K562 (cell line): ENCODE data around the gene CBLL2. TPM values are rescaled to one million over a fixed set of nuclear protein-coding genes. Genes with fewer than 3 reads are reported as not detected.

Experiments used
- ATAC-seq: fragments of 200-7000 bp; cut with Tn5 transposase; 3 replicates; pipeline ENCODE4 v1.9.1; 2020; ENCODE audit warnings: moderate library complexity
- Bru-seq: library from RNA; stranded (reverse); fragments of 400-500 nt; gene quantifications from one replicate; lab custom pipeline; 2021; lab: Mats Ljungman, UMichigan
- BruChase-seq, 2 experiments: library from RNA; stranded (reverse); fragments of 400-500 nt; gene quantifications; one replicate each; lab custom pipeline; 2021; lab: Mats Ljungman, UMichigan
- BruUV-seq: library from RNA; stranded (reverse); fragments of 400-500 nt; replicated peaks from 2 replicates; lab custom pipeline; 2021; lab: Mats Ljungman, UMichigan
- CTCF ChIA-PET: fragments of 300-600 bp; formaldehyde crosslinking; extraction: SDS; loops from one replicate; lab custom pipeline; 2021; ENCODE audit warnings: low intra/inter-chr PET ratio; lab: Yijun Ruan, JAX
- POLR2A ChIA-PET: fragments of 300-600, 350-650 bp; sonication (Branson Sonifier 250); formaldehyde crosslinking; extraction: SDS; loops from one replicate; lab custom pipeline; 2021; ENCODE audit warnings: antibody characterized with exemption, inconsistent platforms; lab: Yijun Ruan, JAX
- DNase-seq, 4 experiments: peaks; one replicate each; pipeline versions ENCODE4 v3.0.0 to v3.0.0-alpha.2; 2011 to 2018; ENCODE audit warnings: low spot score in 3 of 4, mixed read lengths in 3 of 4; ENCODE audit errors: extremely low read depth in 1 of 4
- FAIRE-seq: peaks from 2 replicates; lab custom pipeline; 2011; peaks lifted over from hg19 to GRCh38; lab: Jason Lieb, UNC
- H2AFZ ChIP-seq: 2 replicates; pipeline ENCODE4 v1.6.0; 2011; ENCODE audit warnings: low read depth, low read length, control low read depth, inconsistent platforms
- H3K27ac ChIP-seq: fragments of 200-600 bp; 3 replicates; pipeline ENCODE4 v1.8.0; 2011; ENCODE audit warnings: low read depth, mild to moderate bottlenecking, control low read depth, inconsistent platforms, low read length, moderate library complexity, mixed read lengths; ENCODE audit errors: extremely low read depth
- H3K27me3 ChIP-seq, 2 experiments: fragments of 300-600 bp in 1 of 2; 2 replicates in 1 of 2; 3 replicates in 1 of 2; pipeline versions ENCODE4 v1.6.0 to v1.8.0; 2011; ENCODE audit warnings: inconsistent platforms in 2 of 2, low read length in 2 of 2, mild to moderate bottlenecking in 1 of 2, mixed read lengths in 1 of 2, moderate library complexity in 1 of 2; ENCODE audit not compliant: control insufficient read depth in 2 of 2, insufficient read depth in 2 of 2
- H3K36me3 ChIP-seq: fragments of 300-600 bp; 3 replicates; pipeline ENCODE4 v1.8.0; 2011; ENCODE audit warnings: mild to moderate bottlenecking, low read length, inconsistent platforms; ENCODE audit not compliant: control insufficient read depth, insufficient read depth
- H3K4me1 ChIP-seq, 2 experiments: fragments of 200-600 bp in 1 of 2; replicated peaks in 1 of 2; 2 replicates in 1 of 2; 3 replicates in 1 of 2; pipeline versions ENCODE4 v1.5.1 to v1.8.0; 2011; ENCODE audit warnings: inconsistent platforms in 2 of 2, low read length in 2 of 2, mild to moderate bottlenecking in 1 of 2, mixed read lengths in 1 of 2, moderate library complexity in 1 of 2; ENCODE audit not compliant: control insufficient read depth in 2 of 2, insufficient read depth in 2 of 2
- H3K4me2 ChIP-seq: 2 replicates; pipeline ENCODE4 v1.6.1; 2011; ENCODE audit warnings: low read length, control low read depth, inconsistent platforms, mixed read lengths; ENCODE audit not compliant: insufficient read depth
- H3K4me3 ChIP-seq: fragments of 200-600 bp; sonication (generic), shearing (Covaris generic); 2 replicates; pipeline ENCODE4 v1.5.1; 2016; ENCODE audit warnings: control low read depth, inconsistent platforms
- H3K79me2 ChIP-seq: fragments of 200-600 bp; 3 replicates; pipeline ENCODE4 v1.8.0; 2011; ENCODE audit warnings: low read length, inconsistent platforms; ENCODE audit not compliant: control insufficient read depth, insufficient read depth
- H3K9ac ChIP-seq, 2 experiments: 2 replicates each; pipeline versions ENCODE4 v1.6.0 to v1.6.1; 2011; ENCODE audit warnings: low read depth in 2 of 2, low read length in 2 of 2, control low read depth in 1 of 2, inconsistent platforms in 1 of 2, mild to moderate bottlenecking in 1 of 2, mixed read lengths in 1 of 2; ENCODE audit not compliant: insufficient read depth in 1 of 2
- H3K9me1 ChIP-seq: one replicate; pipeline ENCODE4 v1.6.0; 2011; ENCODE audit warnings: inconsistent platforms, mild to moderate bottlenecking, low read length, moderate library complexity; ENCODE audit not compliant: control insufficient read depth, insufficient read depth
- H3K9me3 ChIP-seq: replicated peaks from 2 replicates; pipeline ENCODE4 v1.5.1; 2011; ENCODE audit warnings: low read depth, low read length, inconsistent platforms; ENCODE audit not compliant: control insufficient read depth, insufficient read depth
- H4K20me1 ChIP-seq: replicated peaks from 2 replicates; pipeline ENCODE4 v1.6.1; 2011; ENCODE audit warnings: low read length, inconsistent platforms, mixed read lengths; ENCODE audit not compliant: control insufficient read depth, insufficient read depth
- BRD4 ChIP-seq: fragments of 200-600 bp; sonication (generic); IDR thresholded peaks from 2 replicates; pipeline ENCODE4 v1.6.1; 2017; ENCODE audit warnings: inconsistent platforms
- DIDO1 ChIP-seq: fragments of 450-650 bp; IDR thresholded peaks from 2 replicates; pipeline ENCODE4 v1.6.1; 2016; ENCODE audit warnings: low read depth, missing biosample characterization, missing genetic modification characterization
- HMGN3 ChIP-seq: IDR thresholded peaks from 2 replicates; pipeline ENCODE4 v1.6.1; 2011; ENCODE audit warnings: borderline replicate concordance, low read depth, mild to moderate bottlenecking, mixed read lengths, low read length; ENCODE audit not compliant: insufficient read length; ENCODE audit errors: extremely low read depth
- ILF3 ChIP-seq: fragments of 450-650 bp; IDR thresholded peaks from 2 replicates; pipeline ENCODE4 v1.6.1; 2018; ENCODE audit warnings: antibody characterized with exemption, mild to moderate bottlenecking, moderate library complexity, borderline replicate concordance
- LARP7 ChIP-seq: fragments of 450-650 bp; IDR thresholded peaks from 2 replicates; pipeline ENCODE4 v1.6.1; 2016
- MCM5 ChIP-seq: fragments of 450-650 bp; IDR thresholded peaks from 2 replicates; pipeline ENCODE4 v1.6.1; 2016; ENCODE audit warnings: low read depth
- MIER1 ChIP-seq: fragments of 450-650 bp; IDR thresholded peaks from 2 replicates; pipeline ENCODE4 v1.6.1; 2016; ENCODE audit warnings: antibody characterized with exemption, mild to moderate bottlenecking, low read depth
- NR3C1 ChIP-seq: sonication (generic); formaldehyde crosslinking; IDR thresholded peaks from 2 replicates; pipeline ENCODE4 v1.8.1; 2022; ENCODE audit warnings: missing genetic modification reagents
- POLR2AphosphoS2 ChIP-seq: IDR thresholded peaks from 2 replicates; pipeline ENCODE4 v1.6.1; 2012; ENCODE audit warnings: low read length, improper control_type of control experiment
- RBM34 ChIP-seq: fragments of 200-400 bp; formaldehyde crosslinking; IDR thresholded peaks from 2 replicates; pipeline ENCODE4 v1.6.1; 2018; ENCODE audit warnings: low read length, borderline replicate concordance; ENCODE audit not compliant: insufficient read depth
- SMARCE1 ChIP-seq: fragments of 450-650 bp; IDR thresholded peaks from 2 replicates; pipeline ENCODE4 v1.7.1; 2016; ENCODE audit warnings: mild to moderate bottlenecking
- TOE1 ChIP-seq, 2 experiments: fragments of 450-650 bp in 1 of 2; sonication (generic) in 1 of 2; formaldehyde crosslinking in 1 of 2; IDR thresholded peaks; 2 replicates each; pipeline versions ENCODE4 v1.7.1 to v1.8.0; 2016 to 2022; ENCODE audit warnings: borderline replicate concordance in 2 of 2, mild to moderate bottlenecking in 2 of 2, antibody characterized with exemption in 1 of 2, inconsistent platforms in 1 of 2, low read depth in 1 of 2, missing genetic modification reagents in 1 of 2, moderate library complexity in 1 of 2
- ZNF124 ChIP-seq: sonication (generic); formaldehyde crosslinking; IDR thresholded peaks from 2 replicates; pipeline ENCODE4 v1.8.1; 2022; ENCODE audit warnings: missing genetic modification reagents
- WGBS: fragments of 100-300 bp; shearing (Covaris generic); methylation state at CpG from one replicate; pipeline ENCODE4 v1.1.6; 2016; ENCODE audit warnings: low coverage, mixed read lengths; ENCODE audit not compliant: insufficient coverage; ENCODE audit errors: missing lambda C conversion rate; 5-methylcytosine and 5-hydroxymethylcytosine counted together
- in situ Hi-C: fragments of 300-500 bp; cut with MboI; formaldehyde crosslinking; loops from 4 replicates; pipeline ENCODE4 v1.15.0; 2018; ENCODE audit warnings: inconsistent platforms, mixed read lengths
- intact Hi-C: fragments of 100-400 bp; cut with micrococcal nuclease; formaldehyde crosslinking; loops from 2 replicates; pipeline ENCODE4 v1.14.2; 2022
- long read RNA-seq, 3 experiments: library from polyadenylated mRNA in 2 of 3; library from RNA in 1 of 3; unstranded in 2 of 3; stranded (forward) in 1 of 3; transcript quantifications; one replicate each; pipeline ENCODE4 v2.0.0, GENCODE V29; 2019 to 2022
- polyA minus RNA-seq, 3 experiments: library from RNA; depleted of rRNA, polyadenylated mRNA; stranded (reverse); fragments of >200 nt; gene quantifications; 2 replicates each; pipeline ENCODE4 v1.2.3, GENCODE V29; 2011
- polyA plus RNA-seq, 8 experiments: library from polyadenylated mRNA; depleted of rRNA in 4 of 8; stranded (reverse) in 5 of 8; unstranded in 3 of 8; fragments of >200 nt; fragmentation: Nextera tagmentation in 2 of 8; fragmentation: Illumina TruSeq in 1 of 8; extraction: Ambion mirVana in 2 of 8; extraction: Trizol in 1 of 8; gene quantifications; 2 replicates each; pipeline versions ENCODE4 v1.2.1 to v1.2.3, GENCODE V29; 2011 to 2014; ENCODE audit warnings: inconsistent platforms in 1 of 8, missing spikeins in 1 of 8
- total RNA-seq, 7 experiments: library from RNA; depleted of rRNA in 6 of 7; stranded (reverse); fragments of >200 nt in 6 of 7; fragmentation: Illumina TruSeq in 2 of 7; extraction: Trizol in 2 of 7; gene quantifications; 2 replicates each; pipeline versions ENCODE4 v1.2.1 to v1.2.3, GENCODE V29; 2011 to 2021; ENCODE audit warnings: low replicate concordance in 1 of 7

Gene CBLL2, protein sequence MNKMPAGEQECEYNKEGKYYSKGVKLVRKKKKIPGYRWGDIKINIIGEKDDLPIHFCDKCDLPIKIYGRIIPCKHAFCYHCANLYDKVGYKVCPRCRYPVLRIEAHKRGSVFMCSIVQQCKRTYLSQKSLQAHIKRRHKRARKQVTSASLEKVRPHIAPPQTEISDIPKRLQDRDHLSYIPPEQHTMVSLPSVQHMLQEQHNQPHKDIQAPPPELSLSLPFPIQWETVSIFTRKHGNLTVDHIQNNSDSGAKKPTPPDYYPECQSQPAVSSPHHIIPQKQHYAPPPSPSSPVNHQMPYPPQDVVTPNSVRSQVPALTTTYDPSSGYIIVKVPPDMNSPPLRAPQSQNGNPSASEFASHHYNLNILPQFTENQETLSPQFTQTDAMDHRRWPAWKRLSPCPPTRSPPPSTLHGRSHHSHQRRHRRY
- not detected in 2 replicates for total RNA-seq (2011; cell fraction: chromatin; rRNA removed; ENCODE audit: low replicate concordance)
- not detected in 2 replicates for total RNA-seq (2011; cell fraction: nucleolus; rRNA removed)
- total RNA-seq (2011; cell fraction: nucleoplasm; rRNA removed): not detected in 2 replicates
- total RNA-seq (2014; rRNA removed) (not detected in 2 replicates), total RNA-seq (2014; rRNA removed; fragmentation: Illumina TruSeq; extraction: Trizol) (not detected in 2 replicates), total RNA-seq (2015; rRNA removed; fragmentation: Illumina TruSeq; extraction: Trizol) (not detected in 2 replicates), total RNA-seq (2021) (not detected in 2 replicates), polyA plus RNA-seq (2011; rRNA removed) (not detected in 2 replicates), polyA plus RNA-seq (2014; fragmentation: Illumina TruSeq; extraction: Trizol) (not detected in 2 replicates), polyA plus RNA-seq (2014; fragmentation: Nextera tagmentation; extraction: Ambion mirVana) (not detected), polyA plus RNA-seq (2014; rRNA removed) (not detected in 2 replicates), polyA minus RNA-seq (2011; rRNA and poly(A)+ RNA removed) (not detected in 2 replicates), Bru-seq, nascent RNA (not detected), BruChase-seq, experiment 1, labeled RNA remaining after a 2-hour chase (not detected), BruChase-seq, experiment 2, labeled RNA remaining after a 6-hour chase (not detected)
- polyA plus RNA-seq (2011; cell fraction: cytosol; rRNA removed): not detected in 2 replicates
- polyA plus RNA-seq (2011; cell fraction: nucleus; rRNA removed): not detected in 2 replicates
- polyA plus RNA-seq (2012): not detected in 2 replicates
- polyA minus RNA-seq (2011; cell fraction: cytosol; rRNA and poly(A)+ RNA removed): not detected in 2 replicates
- not detected in 2 replicates for polyA minus RNA-seq (2011; cell fraction: nucleus; rRNA and poly(A)+ RNA removed)
- long read RNA-seq, experiment 1: 0 reads
- long read RNA-seq, experiment 2: 0 reads
- long read RNA-seq, experiment 3: 0 reads

- H3K27me3 ChIP-seq: peaks cover 0 to 4% of the 10 kb centered on the region in 2 experiments; a peak in 1 of 5 replicates
- H3K9me3 ChIP-seq: no peaks in the 10 kb centered on the region
- H3K27ac ChIP-seq: no peak within 1 kb of the TSS
- POLR2A ChIA-PET: no interaction called here
- no peaks in the 10 kb centered on the region for H3K9me1 ChIP-seq
- no peaks in the 10 kb centered on the region for H4K20me1 ChIP-seq
- BruUV-seq: no TSS peak
- no peak for FAIRE-seq
- CTCF ChIA-PET: no interaction called here
- 1% methylated on average over 13 of the region's 13 CpGs for WGBS
- ATAC-seq: no peak
- in situ Hi-C loops (no loop called here), intact Hi-C loops (no loop called here)
- no peak within 1 kb of the TSS for H2AFZ ChIP-seq
- TF ChIP-seq BRD4 (no peak), DIDO1 (tag) (no peak), MIER1 (no peak), TOE1 (IDR thresholded peaks at IDR 0.05; ENCODE audit: borderline replicate concordance) (no peak), TOE1 (CRISPR knock-in tag; IDR thresholded peaks at IDR 0.05; ENCODE audit: borderline replicate concordance, low read depth) (no peak), HMGN3 (no peak), ZNF124 (no peak), NR3C1 (CRISPR knock-in tag) (no peak), LARP7 (no peak), MCM5 (no peak), RBM34 (no peak), ILF3 (no peak), POLR2AphosphoS2 (no peak), SMARCE1 (no peak)
- no peaks in the 10 kb centered on the region for H3K36me3 ChIP-seq
- no peaks in the 10 kb centered on the region for H3K79me2 ChIP-seq
- no peak for DNase-seq
- no peak within 1 kb of the TSS for H3K9ac ChIP-seq
- no peaks in the 10 kb centered on the region for H3K4me1 ChIP-seq
- no peak within 1 kb of the TSS for H3K4me2 ChIP-seq
- no peak within 1 kb of the TSS for H3K4me3 ChIP-seq
Measured at GRCh38 chrX:22272613-22273012, at the start of gene CBLL2. CBLL2 (plus strand) TSS chrX:22272913; CDS start chrX:22272992, 79 bp downstream.
